Anterior cingulate cortex (tissue), 58 donors: ENCODE measurements around the gene ELMO3.
A peak's percentile ranks its signal among the peaks of the same experiment; 100 is the strongest.

Experiments used
- DNase-seq, 58 donors: peaks; one replicate each; lab custom pipeline; 2025; lab: John Stamatoyannopoulos, UW

ELMO3 gene

DNA sequence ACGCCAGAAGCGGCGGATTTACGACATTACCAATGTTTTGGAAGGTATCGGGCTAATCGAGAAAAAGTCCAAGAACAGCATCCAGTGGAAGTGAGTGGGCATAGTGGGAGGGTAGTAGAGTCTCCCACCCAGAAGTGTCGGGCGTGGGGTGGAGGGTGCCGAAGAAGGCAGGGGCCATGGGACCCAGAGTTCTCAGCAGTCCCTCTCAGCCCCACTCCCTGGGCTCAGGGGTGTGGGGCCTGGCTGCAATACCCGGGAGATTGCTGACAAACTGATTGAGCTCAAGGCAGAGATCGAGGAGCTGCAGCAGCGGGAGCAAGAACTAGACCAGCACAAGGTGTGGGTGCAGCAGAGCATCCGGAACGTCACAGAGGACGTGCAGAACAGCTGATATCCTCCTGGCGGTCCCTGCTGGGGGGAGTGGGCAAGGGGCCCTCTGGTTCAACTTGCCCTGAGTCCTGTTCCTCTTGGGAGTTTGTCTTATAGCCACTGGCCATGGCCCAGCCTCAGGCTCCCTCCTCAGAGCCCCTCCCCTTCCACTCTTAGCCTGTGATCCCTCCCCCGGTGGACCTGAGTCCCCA is 6.1 kb upstream of the ELMO3 start:
- DNase-seq: no peak

DNA sequence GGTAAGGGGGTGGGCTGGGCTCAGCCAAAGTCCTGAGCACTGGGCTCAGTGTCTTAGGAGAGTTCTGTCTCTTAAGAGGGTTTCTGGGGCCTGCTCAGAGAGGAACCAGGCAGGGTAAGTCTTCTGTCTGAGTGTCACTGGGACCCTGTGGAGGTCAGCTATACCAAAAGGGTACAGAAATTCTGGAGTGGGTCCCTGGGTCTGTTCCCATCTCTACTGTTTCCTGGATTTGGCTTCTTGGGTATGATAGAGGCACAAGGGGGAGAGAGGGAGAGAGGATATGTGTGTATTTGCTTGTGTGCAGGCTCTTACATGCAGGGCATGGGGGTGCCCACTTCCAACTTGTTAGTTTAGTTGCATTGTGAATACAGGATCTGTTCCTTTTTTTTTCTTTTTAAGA is 5.4 kb upstream of the ELMO3 start:
- DNase-seq: no peak

- no peak for DNase-seq
Measured at GRCh38 chr16:67194260-67194659, 4.7 kb upstream of the ELMO3 start.

- no peak for DNase-seq
Measured at GRCh38 chr16:67195676-67196075, 3.3 kb upstream of the ELMO3 start.

- DNase-seq: no peak
Measured at GRCh38 chr16:67196881-67197280, 2.0 kb upstream of the ELMO3 start.

DNA sequence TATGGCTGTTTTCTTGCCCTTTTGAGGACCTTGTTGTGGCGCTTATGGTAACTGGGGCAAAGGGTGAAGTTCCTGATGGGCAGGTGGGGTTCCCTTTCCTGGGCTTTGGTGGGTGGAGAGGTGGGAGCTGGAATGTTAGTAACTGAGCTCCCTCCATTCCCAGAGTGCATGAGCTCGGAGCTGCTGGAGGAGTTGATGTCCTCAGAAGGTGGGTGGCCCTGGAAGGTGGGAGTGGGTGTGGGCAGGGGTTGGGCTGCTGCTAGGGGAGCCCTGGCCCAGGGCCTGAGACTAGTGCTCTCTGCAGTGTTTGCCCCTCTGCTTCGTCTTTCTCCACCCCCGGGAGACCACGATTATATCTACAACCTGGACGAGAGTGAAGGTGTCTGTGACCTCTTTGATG is 1.2 kb upstream of the ELMO3 start:
- DNase-seq: no peak

DNA sequence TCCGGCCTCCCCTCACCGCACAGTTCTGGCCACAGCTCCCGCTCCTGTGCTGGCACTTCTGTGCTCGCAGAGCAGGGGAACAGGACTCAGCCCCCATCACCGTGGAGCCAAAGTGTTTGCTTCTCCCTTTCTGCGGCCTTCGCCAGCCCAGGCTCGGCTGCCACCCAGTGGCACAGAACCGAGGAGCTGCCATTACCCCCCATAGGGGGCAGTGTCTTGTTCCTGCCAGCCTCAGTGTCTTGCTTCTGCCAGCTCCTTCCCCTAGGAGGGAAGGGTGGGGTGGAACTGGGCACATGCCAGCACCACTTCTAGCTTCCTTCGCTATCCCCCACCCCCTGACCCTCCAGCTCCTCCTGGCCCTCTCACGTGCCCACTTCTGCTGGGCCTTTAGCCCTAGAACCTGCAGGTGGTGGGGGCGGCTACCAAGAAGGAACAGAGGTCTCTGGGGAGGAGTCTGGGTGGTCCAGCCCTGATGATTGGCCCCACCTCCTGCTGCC is 645 bp upstream of the ELMO3 start:
- peak in 47 of 58 donors; percentile 16 to 79 (median 46) for DNase-seq

- DNase-seq: no peak
Measured at GRCh38 chr16:67199808-67200198, 872 bp downstream of the ELMO3 start.

GRCh38 chr16:67200491-67200890 is 1.6 kb downstream of the ELMO3 start:
- DNase-seq: no peak

DNA sequence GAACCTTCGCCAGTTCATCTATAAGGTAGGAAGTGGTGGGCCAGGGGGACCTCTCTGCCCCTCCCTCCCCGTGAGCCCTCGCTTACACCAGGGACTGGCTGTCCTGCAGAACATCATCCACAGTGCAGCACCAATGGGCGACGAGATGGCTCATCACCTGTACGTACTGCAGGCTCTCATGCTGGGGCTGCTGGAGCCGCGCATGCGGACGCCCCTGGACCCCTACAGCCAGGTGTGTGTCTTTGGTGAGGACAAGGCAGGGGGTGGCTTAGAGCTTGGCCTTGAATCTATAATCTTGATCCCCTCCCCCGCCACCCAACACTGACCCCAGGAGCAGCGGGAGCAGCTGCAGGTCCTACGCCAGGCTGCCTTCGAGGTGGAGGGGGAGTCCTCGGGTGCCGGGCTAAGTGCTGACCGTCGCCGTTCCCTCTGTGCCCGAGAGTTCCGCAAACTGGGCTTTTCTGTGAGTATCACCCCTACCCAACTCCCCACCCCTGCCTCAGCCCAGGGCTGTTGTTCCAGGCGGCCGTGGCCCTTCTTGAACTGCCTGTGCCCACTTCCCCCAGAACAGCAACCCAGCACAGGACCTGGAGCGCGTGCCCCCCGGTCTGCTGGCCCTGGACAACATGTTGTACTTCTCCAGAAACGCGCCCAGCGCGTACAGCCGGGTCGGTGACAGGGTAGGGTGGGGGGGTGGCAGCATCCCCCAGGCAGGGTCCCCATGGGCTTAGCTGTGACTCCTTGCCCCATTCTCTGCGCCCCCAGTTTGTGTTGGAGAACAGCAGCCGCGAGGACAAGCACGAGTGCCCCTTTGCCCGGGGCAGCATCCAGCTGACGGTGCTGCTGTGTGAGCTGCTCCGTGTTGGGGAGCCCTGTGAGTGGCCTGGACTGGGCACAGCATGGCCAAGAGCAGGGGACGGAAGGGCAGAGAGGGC is 2.7 kb downstream of the ELMO3 start:
- no peak for DNase-seq

- no peak for DNase-seq
Measured at GRCh38 chr16:67202426-67202825, 3.5 kb downstream of the ELMO3 start.

GRCh38 chr16:67202956-67203493 is 4.1 kb downstream of the ELMO3 start:
- no peak for DNase-seq

- no peak for DNase-seq
Measured at GRCh38 chr16:67204076-67204475, 5.1 kb downstream of the ELMO3 start.

DNA sequence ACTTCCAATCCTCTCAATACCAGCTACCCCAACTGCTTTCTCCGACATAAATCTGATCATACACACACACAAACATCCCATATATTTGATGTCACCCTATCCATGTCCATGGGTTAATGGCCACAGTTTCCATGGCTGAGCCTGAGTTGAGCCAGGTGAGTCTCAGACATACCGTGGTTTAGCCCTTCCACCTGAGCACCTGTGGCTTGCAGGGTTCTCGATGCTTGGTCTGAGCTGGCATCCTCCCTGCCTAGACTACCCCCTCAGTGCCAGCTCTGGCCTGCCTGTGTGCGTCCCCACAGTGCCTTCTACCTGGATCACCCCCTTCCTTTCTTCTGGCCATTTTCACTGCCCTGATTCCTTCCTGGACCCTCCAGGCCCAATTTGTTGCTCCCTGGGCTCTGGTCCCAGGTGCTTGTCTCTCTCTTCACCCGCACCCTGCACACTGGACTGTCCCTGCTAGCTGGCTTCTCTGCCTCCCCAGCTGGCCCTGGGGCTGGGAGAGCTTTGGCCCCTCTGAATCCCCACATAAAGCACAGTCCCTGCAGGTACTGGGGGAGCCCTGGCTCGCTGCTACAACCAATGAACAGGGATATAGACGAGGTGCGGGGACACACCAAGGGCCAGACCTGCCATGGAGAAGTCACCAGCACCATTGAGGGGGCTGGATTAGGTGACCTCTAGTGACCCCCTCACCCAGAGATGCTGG is 7.4 kb downstream of the ELMO3 start:
- DNase-seq: no peak

GRCh38 chr16:67206838-67207248 is 7.9 kb downstream of the ELMO3 start:
- DNase-seq: no peak

- DNase-seq: no peak
Measured at GRCh38 chr16:67207249-67208091, 8.5 kb downstream of the ELMO3 start.

DNA sequence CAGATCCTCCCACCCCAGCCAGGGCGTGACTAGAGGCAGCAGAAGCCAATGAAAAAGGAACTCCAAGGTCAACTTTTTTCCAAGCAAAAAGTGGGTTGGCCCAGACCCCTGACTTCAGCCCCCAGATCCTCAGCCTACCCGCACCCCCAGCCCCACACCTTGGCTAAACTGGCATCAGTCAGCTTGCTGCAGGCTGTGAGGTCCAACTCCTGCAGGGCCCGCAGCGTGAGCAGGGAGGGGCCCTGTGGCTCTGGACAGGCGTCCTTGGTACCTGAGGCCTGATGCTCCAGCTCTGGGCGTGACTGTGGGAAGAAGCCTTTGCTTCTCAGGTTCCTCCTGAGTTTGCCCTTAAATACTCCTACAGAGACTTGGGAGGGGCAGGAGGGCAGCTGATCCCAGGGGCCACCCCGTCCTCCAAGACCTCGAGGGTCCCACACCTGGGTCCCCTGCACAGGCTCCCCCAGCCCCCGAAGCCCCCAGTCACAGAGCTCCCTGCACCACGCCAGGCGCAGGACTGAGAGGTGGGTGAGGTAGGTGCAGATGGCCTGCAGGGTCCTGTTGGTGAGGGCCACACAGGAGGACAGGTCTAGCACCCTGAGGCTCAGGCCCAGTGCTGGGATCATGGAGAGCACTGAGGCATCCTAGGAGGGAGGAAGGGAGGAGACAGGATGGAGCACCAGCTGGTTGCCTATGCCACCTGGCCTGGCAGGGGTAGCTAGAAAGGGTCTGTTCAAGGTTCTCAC is 9.4 kb downstream of the ELMO3 start:
- DNase-seq: no peak

DNA sequence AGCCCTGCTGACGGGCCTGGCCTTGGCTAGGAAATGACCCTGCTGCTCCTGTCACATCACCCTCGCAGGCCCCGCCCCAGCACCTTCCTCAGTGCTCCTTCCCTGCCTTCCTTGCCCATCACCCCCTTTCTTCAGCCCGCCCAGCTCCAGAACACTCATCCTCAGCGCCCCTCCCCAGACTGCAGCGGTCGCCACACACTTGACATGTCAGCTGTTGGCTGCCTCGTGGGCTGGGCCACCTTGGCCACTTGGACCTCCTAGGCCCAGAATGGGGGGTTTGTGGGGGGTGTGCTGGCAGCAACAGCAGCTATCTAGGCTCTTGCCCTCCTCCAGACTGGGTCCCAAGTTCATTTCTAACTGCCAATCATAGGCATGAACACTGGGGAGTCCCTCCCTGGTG is 10.6 kb downstream of the ELMO3 start:
- no peak for DNase-seq
